GM12891 (cell line): ENCODE measurements around the gene MNT.

Experiments used
- POLR2A ChIP-seq: IDR thresholded peaks from 2 replicates; pipeline ENCODE4 v1.6.1; 2011; ENCODE audit warnings: low read depth, low read length, control low read depth
- POLR2AphosphoS5 ChIP-seq: IDR thresholded peaks from 2 replicates; pipeline ENCODE4 v1.6.1; 2011; ENCODE audit warnings: low read depth, low read length, control low read depth
- TAF1 ChIP-seq: IDR thresholded peaks from 2 replicates; pipeline ENCODE4 v1.6.1; 2011; ENCODE audit warnings: low read depth, low read length, control low read depth

GRCh38 chr17:2438823-2439222, 38.0 kb upstream of the MNT start:
- no peak for TF ChIP-seq POLR2A
- TF ChIP-seq TAF1: no peak
- no peak for TF ChIP-seq POLR2AphosphoS5
